Activated T-cell treated with anti-CD3 and anti-CD28 coated beads for 24 hours (primary cell): ENCODE results near the gene SLC17A5.
"Not testable (repeated sequence)": the region's sequence is repeated elsewhere in the genome, so short reads cannot be mapped to it uniquely, and the experiment has no call there.

Source experiments
- DNase-seq: peaks from one replicate; pipeline ENCODE4 v3.0.0-alpha.2; 2020; ENCODE audit warnings: low read depth

The SLC17A5 gene, protein sequence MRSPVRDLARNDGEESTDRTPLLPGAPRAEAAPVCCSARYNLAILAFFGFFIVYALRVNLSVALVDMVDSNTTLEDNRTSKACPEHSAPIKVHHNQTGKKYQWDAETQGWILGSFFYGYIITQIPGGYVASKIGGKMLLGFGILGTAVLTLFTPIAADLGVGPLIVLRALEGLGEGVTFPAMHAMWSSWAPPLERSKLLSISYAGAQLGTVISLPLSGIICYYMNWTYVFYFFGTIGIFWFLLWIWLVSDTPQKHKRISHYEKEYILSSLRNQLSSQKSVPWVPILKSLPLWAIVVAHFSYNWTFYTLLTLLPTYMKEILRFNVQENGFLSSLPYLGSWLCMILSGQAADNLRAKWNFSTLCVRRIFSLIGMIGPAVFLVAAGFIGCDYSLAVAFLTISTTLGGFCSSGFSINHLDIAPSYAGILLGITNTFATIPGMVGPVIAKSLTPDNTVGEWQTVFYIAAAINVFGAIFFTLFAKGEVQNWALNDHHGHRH

DNA sequence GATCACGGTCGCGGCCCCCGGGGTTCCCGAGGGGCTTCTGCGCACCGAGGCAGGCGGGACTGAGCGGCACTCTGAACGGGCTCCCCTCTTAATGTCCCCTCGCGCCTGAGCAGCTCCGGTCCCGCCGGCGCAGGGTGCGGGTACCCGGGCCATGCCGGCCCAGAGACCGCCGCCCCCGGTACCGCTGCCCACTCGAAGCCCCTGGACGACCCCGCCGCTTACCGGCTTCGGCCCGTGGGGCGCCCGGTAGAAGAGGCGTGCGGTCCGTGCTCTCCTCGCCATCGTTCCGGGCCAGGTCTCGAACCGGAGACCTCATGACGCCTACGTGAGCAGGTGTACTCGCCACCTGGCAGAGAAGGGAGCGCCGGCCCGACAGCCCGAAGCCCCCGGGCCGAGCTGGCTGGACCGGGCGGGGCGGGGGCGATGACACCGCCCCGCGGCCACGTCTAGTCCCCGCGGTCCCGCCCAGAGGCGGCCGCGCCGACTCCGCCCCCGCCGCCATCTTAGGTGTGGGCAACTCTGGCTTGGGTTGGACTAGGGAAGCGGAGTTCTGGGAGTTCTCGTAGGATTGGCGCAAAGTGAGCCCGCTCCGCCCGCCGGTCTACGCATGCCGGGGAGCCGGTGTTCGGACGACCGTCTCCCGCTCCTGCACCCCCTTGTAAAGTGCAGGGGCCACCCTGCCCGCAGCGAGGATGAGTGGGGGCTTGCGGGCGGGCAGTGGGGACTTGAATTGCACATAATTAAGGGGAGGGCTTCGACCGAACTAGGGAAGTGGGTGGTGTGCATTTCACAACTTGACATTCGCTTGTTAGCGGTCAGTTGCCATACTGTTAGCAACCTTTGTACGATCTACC is at the start of gene SLC17A5:
Gene SLC17A5, minus strand, starts transcription at position 422 of the 854 bp plus-strand sequence. Its CDS starts 106 bp downstream, at position 316.
- DNase-seq, result peak; percentile 88

DNA sequence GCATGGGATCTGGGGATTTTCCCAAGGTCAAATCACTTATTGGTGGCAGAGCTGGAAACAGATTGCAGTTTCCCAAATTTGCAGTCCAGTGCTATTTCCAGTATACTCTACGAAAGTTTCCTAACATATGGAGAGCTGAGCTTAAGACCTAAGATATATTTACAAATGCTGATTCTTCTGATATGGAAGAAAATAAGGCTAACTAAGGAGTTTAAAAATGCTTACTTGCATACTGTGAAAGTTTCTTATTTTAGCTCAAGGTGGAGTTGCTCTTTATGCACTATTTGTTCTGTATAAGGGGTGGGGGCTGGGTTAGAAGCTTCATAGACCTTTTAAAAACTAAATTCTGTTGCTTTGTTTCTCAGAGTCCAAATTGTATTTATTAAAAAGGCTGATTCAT is 49.7 kb upstream of the SLC17A5 start:
- no peak for DNase-seq

DNA sequence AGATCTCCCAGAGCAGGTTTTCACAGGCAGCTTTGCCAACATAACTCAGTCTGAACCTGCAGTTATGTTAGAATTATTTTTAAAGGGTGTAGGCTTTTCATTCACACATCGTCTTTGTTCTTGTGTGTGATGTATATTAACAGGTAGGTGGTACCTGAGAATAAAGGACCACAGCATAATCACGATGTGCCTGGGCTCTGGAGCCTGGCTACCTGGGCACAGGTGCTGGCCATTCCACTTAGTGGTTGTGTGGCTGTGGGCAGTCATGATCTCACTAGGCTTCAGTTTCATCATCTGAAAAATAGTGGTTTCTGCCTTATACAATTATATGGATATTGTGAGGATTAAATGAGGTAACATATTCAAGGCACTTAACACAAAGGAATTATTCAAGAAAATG is 48.7 kb upstream of the SLC17A5 start:
- no peak for DNase-seq

DNA sequence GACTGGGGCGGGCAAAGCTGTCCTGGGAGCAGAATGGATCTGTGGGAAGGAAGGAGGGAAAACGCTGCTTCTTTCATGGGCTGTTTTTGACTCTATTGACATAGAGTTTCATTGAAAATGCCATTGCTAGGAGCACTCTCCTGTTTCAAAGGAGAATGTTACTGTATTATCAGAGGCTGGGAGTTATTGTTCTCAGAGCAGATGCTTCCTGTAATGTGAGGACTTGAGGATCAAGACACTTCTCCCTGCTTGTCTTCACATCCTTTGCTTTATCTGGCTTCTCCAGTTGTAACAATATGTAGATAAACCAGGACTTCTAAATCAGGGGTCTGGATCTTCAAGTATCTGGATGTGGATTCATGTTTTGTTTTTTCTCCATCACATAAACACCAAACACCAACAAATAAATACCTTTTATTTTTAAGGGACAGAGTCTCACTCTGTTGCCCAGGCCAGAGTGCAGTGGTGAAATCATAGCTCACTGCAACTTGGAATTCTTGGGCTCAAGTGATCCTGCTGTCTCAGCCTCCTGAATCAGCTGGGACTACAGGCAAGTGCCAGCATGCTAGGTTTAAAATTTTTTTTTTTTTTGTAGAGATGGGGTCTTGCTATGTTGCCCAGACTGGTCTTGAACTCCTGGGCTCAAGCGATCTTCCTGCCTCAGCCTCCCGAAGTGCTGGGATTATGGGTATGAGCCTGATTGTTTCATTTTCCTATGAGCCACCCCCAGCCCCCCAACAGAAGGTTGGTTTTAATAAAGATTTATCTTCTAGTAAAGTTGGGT is 46.1 kb upstream of the SLC17A5 start:
- no peak for DNase-seq

DNA sequence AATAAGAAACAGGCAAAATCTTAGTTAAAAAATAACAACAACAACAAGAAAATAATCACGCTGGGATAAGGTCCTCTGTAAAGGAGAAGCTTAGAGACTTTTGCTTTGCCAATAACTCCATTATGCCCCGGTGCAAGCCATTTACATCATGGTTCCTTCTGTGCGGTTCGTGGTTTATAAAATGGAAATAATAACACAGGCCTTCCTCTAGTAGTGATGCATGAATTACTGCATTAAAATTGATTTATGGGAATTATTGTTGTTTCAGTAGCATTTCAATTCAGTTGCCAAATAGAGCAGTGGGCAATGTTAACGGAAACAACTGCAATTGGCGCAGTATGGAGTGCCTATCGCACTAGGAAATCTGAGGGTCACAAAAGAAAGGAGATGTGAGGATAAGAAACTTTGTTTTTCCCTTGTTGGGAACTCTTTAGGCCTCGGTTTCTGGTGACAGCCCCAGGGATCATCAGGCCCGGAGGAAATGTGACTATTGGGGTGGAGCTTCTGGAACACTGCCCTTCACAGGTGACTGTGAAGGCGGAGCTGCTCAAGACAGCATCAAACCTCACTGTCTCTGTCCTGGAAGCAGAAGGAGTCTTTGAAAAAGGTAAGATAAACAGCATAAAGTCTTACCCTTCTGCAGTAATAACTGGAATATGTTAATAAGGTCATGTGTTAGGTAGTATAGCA is 43.3 kb upstream of the SLC17A5 start:
- no peak for DNase-seq

DNA sequence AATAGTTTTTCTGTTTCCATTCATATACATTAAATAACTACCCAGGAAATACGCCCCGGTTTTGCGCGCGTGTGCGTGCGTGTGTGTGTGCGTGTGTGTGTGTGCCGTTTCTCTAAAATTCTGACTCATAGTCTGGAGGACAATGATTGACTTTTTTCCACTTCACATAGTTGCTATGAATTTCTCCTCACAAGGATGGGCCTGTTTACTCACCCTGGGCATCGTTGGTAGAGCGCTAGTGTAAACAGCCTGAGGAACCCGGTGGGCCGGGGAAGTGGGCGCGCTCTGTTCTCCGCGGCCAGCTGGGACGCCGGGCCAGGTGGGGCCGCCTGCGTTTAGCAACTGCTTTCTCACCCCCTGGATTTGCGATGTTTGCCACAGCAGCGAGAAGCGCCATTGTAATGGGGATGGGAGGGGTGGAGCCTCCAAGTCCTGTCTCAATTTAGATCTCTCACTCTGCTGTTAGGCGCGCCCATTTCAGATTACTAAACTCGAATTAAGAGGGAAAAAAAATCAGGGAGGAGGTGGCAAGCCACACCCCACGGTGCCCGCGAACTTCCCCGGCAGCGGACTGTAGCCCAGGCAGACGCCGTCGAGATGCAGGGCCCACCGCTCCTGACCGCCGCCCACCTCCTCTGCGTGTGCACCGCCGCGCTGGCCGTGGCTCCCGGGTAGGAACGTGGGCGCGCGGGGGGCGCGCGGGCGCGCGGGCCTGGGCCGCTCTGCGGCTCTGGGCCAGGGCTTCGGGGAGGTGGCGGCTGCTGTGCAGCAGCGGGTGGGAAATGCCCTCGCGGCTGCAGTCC is 42.0 kb upstream of the SLC17A5 start, which contains the start of gene CD109:
Gene CD109, plus strand, starts transcription at position 585 of the 803 bp plus-strand sequence. Its CDS starts 13 bp downstream, at position 598.
- peak; percentile 66 for DNase-seq

DNA sequence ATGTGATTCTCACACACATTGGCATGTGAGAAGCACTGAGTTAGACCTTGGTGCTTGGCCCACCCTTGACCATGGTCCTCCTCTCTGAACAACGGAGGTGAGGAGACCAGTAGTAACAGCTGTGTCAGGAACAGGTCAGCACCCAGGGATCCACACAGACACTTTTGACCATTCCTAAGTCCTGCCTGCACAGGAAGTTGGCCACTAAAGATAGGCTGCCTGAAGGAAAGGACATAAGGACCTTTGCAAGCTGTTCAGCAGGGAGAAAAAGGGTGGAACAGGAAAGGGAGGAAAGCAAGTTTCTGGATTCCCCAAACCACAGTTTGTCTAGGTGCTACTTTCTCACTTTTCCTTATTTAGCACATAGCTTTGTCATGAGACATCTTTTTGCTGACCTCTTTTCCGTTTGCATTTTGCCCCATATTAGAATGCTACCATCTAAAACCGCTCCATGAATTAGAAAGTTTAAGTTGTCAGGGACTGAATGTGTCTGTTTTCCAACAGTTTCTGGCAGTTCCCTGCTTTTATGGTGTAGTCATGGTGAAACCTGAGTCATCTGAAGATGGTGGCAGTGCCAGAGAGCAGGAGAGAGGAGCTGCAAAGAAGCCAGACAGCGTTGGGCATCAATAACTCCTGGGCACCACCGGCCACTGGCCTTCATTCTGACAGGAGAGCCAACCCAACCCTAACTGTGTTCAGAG is 41.1 kb upstream of the SLC17A5 start:
- no peak for DNase-seq

DNA sequence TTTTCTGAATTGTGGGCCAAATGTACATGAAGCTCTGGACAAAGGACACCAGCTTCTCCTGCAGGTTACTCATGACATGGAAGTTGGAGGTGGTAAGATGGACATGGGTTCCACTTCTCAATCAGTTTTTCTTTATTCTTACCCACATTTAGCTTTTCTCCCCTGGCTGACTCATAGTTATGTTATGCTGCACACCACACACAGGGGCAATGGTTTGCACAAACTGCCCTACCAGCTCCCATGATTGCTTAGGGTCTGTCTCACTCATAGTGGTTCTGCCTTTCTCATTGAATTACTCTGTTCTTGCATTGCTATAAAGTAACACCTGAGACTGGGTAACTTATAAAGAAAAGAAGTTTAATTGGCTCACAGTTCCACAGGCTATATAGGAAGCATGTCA is 37.7 kb upstream of the SLC17A5 start:
- DNase-seq, result no peak

DNA sequence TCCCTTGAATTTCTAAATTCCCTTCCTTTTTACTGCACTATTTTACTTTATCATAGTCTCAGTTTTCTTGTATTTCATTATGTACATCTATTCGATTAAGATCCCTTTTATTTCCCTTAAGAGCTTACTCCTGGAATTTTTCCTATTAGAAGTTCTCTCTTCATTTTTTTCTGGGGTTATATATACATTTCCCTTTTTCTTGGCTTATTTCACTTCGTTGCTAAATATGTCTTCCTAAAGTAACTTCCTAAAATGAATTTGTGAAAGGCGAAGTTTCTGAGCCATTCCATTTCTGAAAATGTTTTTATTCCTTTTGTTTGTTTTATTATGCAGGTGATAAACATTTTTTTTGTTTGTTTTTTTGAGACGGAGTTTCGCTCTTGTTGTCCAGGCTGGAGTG is 36.3 kb upstream of the SLC17A5 start:
- DNase-seq, result no peak

DNA sequence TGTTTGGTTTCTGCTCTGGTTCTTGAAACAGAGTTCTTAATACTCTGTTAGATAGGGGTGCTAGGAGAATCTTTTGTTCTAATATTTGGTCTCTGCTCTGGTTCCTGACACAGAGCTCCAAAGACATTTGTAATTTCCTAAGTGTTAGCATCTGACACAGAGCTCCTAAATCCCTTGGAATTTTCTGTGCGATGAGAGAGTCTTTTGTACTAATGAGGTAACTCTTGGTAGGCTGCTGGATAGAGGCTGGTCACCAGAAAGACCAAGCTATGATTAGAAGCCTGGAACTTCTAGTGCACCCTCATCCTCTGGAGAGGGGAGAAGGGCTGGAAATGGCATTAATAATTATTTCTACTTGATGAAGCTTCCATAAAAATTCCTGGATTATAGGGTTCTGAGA is 34.6 kb upstream of the SLC17A5 start:
- no peak for DNase-seq

DNA sequence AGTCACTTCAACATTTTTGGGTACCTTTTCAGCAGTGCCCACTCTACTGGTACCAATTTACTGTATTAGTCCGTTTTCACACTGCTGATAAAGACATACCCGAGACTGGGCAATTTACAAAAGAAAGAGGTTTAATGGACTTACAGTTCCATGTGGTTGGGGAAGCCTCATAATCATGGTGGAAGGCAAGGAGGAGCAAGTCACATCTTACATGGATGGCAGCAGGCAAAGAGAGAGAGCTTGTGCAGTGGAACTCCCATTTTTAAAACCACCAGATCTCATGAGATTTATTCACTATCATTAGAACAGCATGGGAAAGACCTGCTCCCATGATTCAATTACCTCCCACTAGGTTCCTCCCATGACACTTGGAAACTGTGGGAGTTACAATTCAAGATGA is 29.8 kb upstream of the SLC17A5 start:
- DNase-seq, result not testable (repeated sequence)

DNA sequence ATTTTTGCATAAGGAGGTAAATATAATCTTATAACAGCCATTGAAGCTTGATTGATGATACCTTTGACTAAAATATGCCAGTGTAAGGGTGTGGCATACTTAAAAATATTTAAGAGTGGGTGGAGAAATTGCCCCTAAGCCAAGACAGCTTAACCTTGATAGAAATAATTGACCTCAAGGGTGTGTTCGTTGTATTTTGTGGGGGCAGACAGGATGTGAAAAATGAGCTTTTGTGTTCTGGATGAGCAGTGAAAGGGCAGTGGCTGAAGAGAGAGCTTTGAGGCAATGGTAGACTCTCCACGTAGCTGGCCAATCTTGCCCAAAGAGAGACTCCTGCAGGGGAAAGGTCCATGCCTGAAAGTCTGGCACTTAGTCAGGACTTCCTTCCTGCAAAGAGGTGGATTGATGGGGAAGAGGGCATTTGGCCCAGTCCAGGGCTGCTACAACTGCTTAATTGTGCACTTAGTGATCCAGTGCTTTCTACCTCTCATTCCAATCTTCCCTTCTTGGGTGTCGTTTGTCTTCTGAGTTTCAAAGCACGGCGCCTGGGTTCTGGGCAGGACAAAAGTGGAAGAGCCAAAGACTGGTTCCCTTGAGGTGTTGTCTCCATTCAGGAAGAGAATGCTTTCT is 26.6 kb upstream of the SLC17A5 start:
- DNase-seq, result no peak

DNA sequence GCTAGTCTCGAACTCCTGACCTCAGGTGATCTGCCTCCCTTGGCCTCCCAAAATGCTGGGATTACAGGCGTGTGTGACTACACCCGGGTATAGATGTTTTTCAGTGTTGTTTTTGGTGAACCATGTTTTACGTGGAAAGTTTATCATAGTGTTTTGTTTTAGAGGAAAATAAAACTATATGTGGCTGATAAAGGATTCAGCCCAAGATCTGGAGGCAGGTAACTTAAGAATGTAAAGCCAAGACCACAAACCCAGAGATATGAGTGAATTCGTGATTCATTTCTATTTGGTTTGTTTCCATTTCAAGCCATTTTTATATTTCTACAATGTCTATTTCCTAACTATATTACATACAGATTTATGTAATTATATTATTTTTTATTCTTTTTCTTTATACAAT is 26.1 kb upstream of the SLC17A5 start:
- not testable (repeated sequence) for DNase-seq

DNA sequence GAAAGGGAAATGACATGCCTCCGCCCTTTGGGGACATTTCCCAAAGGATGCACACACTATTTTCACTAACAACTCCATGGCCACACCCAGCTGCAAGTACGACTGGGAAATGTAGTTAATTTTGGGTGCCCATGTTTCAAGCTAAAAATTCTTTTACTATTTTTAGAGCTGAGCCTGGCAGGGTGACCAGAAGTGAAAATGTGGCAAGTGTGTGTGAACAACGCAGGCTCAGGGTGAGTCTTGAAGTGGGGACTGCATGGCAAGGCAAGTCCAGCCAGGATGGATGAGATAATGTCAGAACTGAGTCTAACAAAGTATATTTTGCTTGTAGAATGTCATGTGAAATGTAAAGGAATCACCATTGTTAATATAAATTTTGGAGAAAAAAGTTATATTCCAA is 25.2 kb upstream of the SLC17A5 start:
- DNase-seq, result no peak

DNA sequence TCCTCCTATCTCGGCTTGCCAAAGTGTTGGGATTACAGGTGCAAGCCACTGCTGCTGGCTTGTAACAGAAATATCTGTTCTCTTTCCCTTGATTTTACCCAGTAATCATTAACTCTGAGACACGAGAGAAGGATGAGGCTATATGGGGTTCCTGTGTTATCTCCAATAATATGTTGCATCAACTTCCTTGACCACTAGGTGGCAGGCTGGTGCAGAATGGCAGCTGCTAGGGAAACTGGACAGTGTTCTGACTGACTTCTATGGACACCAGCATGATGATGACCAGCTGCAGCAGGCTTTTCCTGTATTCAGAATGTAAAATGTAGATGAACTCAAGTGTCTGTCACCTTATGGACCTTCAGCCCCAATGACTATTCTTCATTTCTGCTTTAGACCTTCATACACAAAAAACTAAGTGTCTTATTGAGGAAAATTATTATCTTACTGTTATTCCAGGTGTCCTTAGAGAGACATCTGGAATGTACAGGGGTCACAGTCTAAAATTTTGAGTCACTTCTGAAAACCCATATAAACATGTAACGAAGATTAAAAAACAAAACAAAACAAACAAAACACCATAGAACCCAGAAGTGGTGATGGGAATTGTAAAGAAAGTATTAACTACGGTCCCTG is 21.8 kb upstream of the SLC17A5 start:
- peak; percentile 69 for DNase-seq

DNA sequence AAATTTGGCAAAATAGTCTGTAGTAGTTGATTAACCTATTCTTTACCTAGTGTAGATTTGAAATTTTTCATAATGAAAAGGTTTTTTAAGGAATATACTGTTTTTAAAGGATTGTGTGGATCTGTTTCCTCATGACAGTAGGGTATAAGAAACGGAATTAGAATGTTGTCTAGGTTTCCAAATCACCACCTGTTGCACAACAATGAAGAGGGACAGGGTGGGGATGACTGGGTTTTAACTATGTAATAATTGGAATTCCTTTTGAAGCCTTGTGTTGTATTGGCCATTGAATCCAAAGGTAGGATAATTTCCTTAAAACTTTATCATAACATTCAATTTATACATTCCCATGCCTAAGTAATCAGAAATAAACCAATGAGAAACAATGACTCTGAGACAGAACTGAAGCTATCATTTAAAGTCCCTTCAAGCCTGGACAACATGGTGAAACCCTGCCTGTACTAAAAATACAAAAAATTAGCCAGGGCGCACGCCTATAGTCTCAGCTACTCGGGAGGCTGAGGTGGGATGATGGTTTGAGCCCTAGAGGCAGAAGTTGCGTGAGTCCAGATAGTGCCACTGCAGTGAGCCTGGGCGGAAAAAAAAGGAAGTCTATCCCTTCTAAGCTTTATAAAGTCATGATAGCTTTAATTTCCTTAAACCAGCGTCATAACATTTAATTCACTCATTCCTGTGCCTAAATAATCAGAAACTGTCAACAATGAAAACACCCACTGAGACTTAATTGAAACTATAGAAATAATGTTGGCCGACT is 18.3 kb upstream of the SLC17A5 start:
- DNase-seq, result no peak

DNA sequence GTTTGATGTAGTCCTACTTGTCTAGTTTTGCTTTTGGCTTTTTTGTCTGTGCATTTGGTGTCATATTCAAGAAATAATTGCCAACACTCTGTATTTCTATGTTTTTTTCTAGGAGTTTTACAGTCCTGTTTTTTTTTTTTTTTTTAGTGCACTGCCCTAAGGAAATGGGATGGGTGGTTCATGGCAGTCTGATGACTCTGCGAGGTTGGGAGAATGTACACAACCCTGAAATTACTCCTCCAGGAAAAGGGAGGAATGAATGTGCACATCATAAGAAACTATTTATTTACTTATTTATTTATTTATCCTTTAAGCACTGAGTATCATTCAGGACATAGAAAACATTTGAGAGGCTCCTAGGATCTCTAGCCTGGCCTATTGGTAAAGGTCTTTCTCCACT is 15.2 kb upstream of the SLC17A5 start:
- no peak for DNase-seq

DNA sequence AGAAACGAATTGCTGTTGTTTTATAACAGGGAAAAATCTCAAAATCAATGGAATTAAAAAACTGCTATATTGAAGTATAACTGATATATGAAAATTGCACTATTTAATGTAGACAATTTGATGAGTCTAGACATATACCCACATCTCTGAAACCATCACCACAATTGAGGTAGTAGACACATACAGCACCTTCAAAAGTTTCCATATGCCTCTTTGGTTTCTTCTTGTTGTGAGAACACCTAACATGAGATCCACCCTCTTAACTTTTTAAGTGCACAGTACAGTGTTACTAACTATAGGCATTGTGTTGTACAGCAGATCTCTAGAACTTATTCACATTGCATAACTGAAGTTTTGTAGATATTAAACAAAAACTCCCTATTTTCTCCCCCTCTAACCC is 14.0 kb upstream of the SLC17A5 start:
- no peak for DNase-seq
